GM20000 (cell line): ENCODE data around the gene NR1D1.

Experiments
- DNase-seq: peaks from one replicate; pipeline ENCODE4 v3.0.0; 2012; ENCODE audit warnings: low spot score
- TF ChIP-seq, protein P1 (sequence below): IDR thresholded peaks from 2 replicates; pipeline ENCODE4 v1.5.1; 2012; ENCODE audit warnings: mild to moderate bottlenecking, control low read depth; ENCODE audit errors: extremely low read depth, missing control alignments

The NR1D1 gene

DNA sequence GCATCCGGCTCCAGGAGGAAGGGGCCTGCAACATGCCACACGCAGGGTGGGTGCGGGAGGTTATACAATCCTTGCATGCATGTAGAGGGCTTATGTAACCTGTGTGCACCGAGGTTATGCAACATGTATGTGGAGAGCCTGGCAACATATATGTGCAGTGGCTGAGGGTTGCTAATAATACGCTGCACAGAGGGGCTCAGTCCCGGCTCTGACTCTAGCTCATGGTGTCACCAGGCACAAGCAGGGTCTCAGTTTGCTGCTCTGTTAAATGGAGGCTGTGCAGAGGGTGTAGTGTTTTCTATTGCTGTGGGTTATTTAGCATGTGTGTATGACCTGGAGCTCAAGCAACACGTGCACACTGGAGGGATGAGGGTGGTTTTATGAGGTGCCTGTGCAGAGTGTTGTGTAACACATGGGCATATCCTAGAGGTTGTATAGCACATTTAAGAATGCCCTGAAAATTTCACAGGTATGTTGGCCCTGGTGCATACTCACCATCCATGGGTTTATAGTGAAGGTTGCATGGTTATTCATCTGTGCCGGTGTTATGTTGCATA, 24.4 kb downstream of the NR1D1 start:
- TF ChIP-seq, protein P1, sequence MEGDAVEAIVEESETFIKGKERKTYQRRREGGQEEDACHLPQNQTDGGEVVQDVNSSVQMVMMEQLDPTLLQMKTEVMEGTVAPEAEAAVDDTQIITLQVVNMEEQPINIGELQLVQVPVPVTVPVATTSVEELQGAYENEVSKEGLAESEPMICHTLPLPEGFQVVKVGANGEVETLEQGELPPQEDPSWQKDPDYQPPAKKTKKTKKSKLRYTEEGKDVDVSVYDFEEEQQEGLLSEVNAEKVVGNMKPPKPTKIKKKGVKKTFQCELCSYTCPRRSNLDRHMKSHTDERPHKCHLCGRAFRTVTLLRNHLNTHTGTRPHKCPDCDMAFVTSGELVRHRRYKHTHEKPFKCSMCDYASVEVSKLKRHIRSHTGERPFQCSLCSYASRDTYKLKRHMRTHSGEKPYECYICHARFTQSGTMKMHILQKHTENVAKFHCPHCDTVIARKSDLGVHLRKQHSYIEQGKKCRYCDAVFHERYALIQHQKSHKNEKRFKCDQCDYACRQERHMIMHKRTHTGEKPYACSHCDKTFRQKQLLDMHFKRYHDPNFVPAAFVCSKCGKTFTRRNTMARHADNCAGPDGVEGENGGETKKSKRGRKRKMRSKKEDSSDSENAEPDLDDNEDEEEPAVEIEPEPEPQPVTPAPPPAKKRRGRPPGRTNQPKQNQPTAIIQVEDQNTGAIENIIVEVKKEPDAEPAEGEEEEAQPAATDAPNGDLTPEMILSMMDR, result no peak
- DNase-seq, result no peak

DNA sequence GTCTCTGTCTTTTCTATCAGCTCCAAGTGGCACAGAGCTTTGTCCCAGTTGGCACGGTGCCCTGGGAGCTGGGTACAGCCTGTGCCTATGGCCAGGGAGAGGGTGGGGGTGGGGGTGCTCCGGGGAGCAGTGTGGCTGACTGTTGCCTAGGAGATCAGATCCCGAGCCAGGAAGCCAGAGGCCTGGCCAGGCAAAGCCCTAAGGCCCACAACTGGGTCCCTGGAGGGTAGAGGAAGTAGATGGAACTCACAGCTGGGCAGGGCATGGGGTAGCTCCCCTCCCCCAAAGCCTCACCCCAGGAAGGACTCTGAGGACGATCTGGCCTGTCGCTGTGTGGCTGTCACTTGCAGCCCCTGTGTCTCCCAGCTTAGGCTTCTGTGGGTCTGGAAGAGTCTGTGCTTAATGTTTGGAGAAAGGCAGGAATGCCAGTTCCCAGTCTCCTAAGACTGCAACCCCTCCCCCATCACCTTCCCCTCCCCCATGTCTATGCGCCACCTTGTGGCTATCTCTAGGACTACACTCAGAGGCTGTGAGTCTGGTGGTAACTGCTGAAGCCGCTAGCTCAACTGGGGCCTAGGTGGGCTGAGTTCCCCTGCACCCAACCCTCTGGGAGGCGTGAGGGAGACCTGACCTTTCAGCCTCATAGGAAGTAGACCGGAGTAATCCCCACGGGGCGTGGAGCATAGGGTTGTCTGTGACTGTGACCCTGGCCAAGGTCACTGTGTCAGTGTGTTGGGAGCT, 25.0 kb downstream of the NR1D1 start:
- TF ChIP-seq, protein P1, result peak; percentile 89
- DNase-seq, result peak; percentile 74

DNA sequence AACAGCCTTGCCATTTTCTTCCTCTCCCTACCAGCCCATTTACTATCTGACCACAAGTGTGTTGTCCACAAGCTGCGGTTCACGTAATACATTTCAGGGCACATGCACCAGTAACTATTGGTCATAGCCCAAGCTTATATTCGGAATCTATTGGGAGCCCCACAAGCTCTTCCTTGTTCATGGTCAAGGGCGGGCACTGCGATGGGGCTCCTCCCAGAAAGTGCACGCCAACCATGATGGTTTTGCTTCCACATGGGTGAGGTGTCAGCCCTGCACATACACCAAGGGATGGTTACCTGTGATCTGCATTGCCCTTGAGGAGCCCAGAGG, 25.6 kb downstream of the NR1D1 start:
- no peak for DNase-seq
- TF ChIP-seq, protein P1, result no peak

DNA sequence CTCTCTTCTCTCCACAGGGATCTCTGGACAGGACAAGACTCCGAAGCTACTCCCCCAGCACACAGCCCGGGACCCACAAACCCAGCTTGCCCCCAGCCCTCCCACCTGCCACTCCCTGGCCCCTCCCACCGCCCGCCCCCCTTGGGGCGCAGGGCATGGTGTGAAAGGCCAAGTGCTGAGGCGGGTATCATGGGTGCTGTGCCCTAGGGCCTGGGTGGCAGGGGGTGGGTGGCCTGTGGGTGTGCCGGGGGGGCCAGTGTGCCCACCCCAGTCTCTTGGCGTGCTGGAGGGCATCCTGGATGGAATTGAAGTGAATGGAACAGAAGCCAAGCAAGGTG, 26.2 kb downstream of the NR1D1 start:
- TF ChIP-seq, protein P1, result no peak
- DNase-seq, result no peak

DNA sequence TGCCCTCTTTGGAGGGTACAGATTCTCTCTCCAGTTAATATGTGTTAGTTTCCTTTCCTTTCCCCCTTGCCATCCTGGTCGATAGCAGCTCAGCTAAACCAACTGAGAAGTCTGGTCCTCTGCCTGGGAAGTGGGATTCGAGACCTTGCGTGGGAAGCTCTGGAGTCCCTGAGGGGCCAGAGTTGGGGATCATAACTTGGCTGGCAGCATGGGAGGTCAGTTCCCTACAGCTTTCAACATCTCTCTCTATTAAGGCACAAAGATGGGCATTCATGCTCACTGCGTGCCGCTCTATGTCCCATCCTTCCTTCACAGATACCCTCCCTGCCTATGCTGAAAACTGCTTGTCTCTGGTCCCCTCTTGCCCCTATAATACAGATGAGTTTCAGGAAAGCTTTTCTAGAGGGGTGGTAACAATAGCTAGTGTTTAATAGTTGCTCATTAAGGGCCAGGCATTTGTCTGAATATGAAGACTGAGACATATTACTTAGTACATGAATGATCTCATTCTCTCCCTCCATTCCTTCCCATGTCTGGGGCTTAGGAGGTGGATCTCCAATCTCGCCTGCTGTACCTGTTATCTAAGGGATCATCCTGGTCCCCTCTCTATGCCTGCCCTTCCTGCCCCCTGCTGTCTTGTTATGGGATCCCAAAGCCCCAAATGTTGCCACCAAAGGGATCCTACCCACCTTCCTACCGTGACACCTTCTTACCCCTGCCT, 26.8 kb downstream of the NR1D1 start:
- TF ChIP-seq, protein P1, result no peak
- no peak for DNase-seq

DNA sequence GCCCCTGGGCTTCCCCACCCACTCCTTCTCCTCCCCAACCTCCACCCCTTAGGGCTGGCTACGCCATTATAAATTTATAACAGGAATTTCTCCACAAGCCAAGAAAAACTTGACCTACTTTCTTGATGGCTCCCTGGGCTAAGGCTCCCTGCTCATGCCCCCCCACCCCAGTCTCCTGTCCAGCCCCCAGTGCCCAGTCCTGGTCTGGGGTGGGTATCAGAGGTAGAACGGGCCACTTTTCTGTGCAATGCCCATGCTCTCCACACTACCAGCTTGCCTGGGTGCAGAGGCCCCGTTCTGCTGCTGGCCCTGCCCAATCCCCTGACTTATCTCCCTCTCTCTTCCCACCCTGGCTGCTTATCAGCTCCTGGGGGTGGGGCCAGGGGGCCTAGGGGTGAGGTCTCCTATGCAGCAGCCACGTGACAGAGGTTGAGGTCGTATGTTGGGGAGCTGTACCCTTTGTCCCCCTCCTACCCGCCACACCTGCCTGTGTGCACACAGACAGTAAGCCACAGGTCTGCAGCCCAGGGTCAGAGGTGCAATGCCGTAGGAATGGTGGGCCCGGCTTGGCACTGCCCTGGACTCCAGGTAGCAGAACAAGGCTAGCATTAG, 27.5 kb downstream of the NR1D1 start:
- TF ChIP-seq, protein P1, result no peak
- DNase-seq, result no peak
